GM12878 (cell line): ENCODE data around the gene RFX3. TPM values are rescaled to one million over a fixed set of nuclear protein-coding genes. Genes with fewer than 3 reads are reported as not detected.

Experiments
- ATAC-seq: fragments of 200-7000 bp; cut with Tn5 transposase; 3 replicates; pipeline ENCODE4 v1.9.1; 2020; ENCODE audit warnings: mild to moderate bottlenecking, moderate library complexity
- BruUV-seq: library from RNA; stranded (reverse); fragments of 400-500 nt; replicated peaks from 2 replicates; lab custom pipeline; 2021; lab: Mats Ljungman, UMichigan
- CTCF ChIA-PET: fragments of 300-600 bp; sonication (Branson Sonifier 250); formaldehyde crosslinking; extraction: SDS; loops from one replicate; lab custom pipeline; 2021; ENCODE audit warnings: inconsistent platforms; lab: Yijun Ruan, JAX
- POLR2A ChIA-PET: fragments of 350-600 bp; formaldehyde crosslinking; extraction: SDS; loops from one replicate; lab custom pipeline; 2021; ENCODE audit warnings: inconsistent platforms; lab: Charles Lee
- RAD21 ChIA-PET: fragments of 300-600 bp; sonication (Branson Sonifier 250); formaldehyde crosslinking; loops from one replicate; lab custom pipeline; 2023; ENCODE audit warnings: antibody characterized with exemption; ENCODE audit not compliant: unreplicated experiment; lab: Charles Lee
- SMC1A ChIA-PET: fragments of 300-600 bp; sonication (Branson Sonifier 250); formaldehyde crosslinking; loops from one replicate; lab custom pipeline; 2023; ENCODE audit not compliant: unreplicated experiment, uncharacterized antibody; lab: Charles Lee
- DNase-seq: peaks from one replicate; pipeline ENCODE4 v3.0.0-alpha.2; 2011; ENCODE audit warnings: low read depth, low spot score
- FAIRE-seq: peaks from 3 replicates; lab custom pipeline; 2011; peaks lifted over from hg19 to GRCh38; lab: Jason Lieb, UNC
- H2AFZ ChIP-seq: 2 replicates; pipeline ENCODE4 v1.6.0; 2011; ENCODE audit warnings: low read depth, low read length, control low read depth; ENCODE audit not compliant: control insufficient read depth
- H3K27ac ChIP-seq: 2 replicates; pipeline ENCODE4 v1.5.1; 2011; ENCODE audit warnings: control low read depth; ENCODE audit not compliant: control insufficient read depth, insufficient read depth
- H3K27me3 ChIP-seq, 2 experiments: replicated peaks in 1 of 2; 2 replicates each; pipeline versions ENCODE4 v1.6.0 to v1.6.1; 2011; ENCODE audit warnings: low read length in 1 of 2; ENCODE audit not compliant: control insufficient read depth in 2 of 2, insufficient read depth in 2 of 2
- H3K36me3 ChIP-seq, 2 experiments: 2 replicates each; pipeline ENCODE4 v1.5.1; 2011; ENCODE audit warnings: low read length in 1 of 2; ENCODE audit not compliant: control insufficient read depth in 2 of 2, insufficient read depth in 2 of 2
- H3K4me1 ChIP-seq: 2 replicates; pipeline ENCODE4 v1.6.1; 2011; ENCODE audit warnings: mild to moderate bottlenecking, low read length, moderate library complexity, mixed read lengths; ENCODE audit not compliant: control insufficient read depth, insufficient read depth
- H3K4me2 ChIP-seq: 2 replicates; pipeline ENCODE4 v1.6.0; 2011; ENCODE audit warnings: control low read depth; ENCODE audit not compliant: control insufficient read depth, insufficient read depth
- H3K4me3 ChIP-seq: fragments of 200-600 bp; sonication (generic); 2 replicates; pipeline ENCODE4 v1.5.1; 2016
- H3K79me2 ChIP-seq: 2 replicates; pipeline ENCODE4 v1.6.0; 2011; ENCODE audit warnings: low read length; ENCODE audit not compliant: control insufficient read depth, insufficient read depth
- H3K9ac ChIP-seq: 2 replicates; pipeline ENCODE4 v1.8.0; 2011; ENCODE audit warnings: low read length, control low read depth, mixed read lengths; ENCODE audit not compliant: control insufficient read depth, insufficient read depth
- H3K9me3 ChIP-seq: replicated peaks from 3 replicates; pipeline ENCODE4 v1.5.1; 2011; ENCODE audit warnings: mild to moderate bottlenecking, low read length; ENCODE audit not compliant: control insufficient read depth, insufficient read depth
- H4K20me1 ChIP-seq: 2 replicates; pipeline ENCODE4 v1.6.0; 2011; ENCODE audit not compliant: control insufficient read depth, insufficient read depth
- KLF5 ChIP-seq: fragments of 450-650 bp; IDR thresholded peaks from 2 replicates; pipeline ENCODE4 v1.6.1; 2014; ENCODE audit warnings: mild to moderate bottlenecking; ENCODE audit not compliant: partially characterized antibody
- NFYB ChIP-seq: IDR thresholded peaks from 2 replicates; pipeline ENCODE4 v1.6.1; 2011; ENCODE audit warnings: low read depth, mild to moderate bottlenecking, low read length, improper control_type of control experiment, moderate library complexity; ENCODE audit not compliant: insufficient read depth
- NR2F1 ChIP-seq: fragments of 450-650 bp; conservative IDR thresholded peaks from 2 replicates; pipeline ENCODE4 v1.6.1; 2017; ENCODE audit warnings: mild to moderate bottlenecking
- POLR2A ChIP-seq: IDR thresholded peaks from 2 replicates; pipeline ENCODE4 v1.6.1; 2011; ENCODE audit warnings: low read depth, mild to moderate bottlenecking, low read length
- SREBF2 ChIP-seq: IDR thresholded peaks from 2 replicates; pipeline ENCODE4 v1.6.1; 2012; ENCODE audit warnings: mild to moderate bottlenecking, low read length
- ZNF207 ChIP-seq: fragments of 450-650 bp; IDR thresholded peaks from 2 replicates; pipeline ENCODE4 v1.6.1; 2014; ENCODE audit warnings: antibody characterized with exemption, mild to moderate bottlenecking, borderline replicate concordance
- WGBS: methylation state at CpG from one replicate; pipeline ENCODE4 v1.1.6; 2016; ENCODE audit warnings: low lambda C conversion rate; ENCODE audit not compliant: insufficient replicate concordance, insufficient coverage; ENCODE audit errors: missing lambda C conversion rate; 5-methylcytosine and 5-hydroxymethylcytosine counted together
- in situ Hi-C: fragments of 300-500 bp; cut with MboI; formaldehyde crosslinking; loops from 9 replicates; pipeline ENCODE4 v1.14.3; 2018; ENCODE audit warnings: mixed read lengths
- intact Hi-C: fragments of 100-400 bp; cut with micrococcal nuclease; formaldehyde crosslinking; loops from one replicate; pipeline ENCODE4 v1.14.2; 2022; ENCODE audit not compliant: unreplicated experiment
- polyA plus RNA-seq, 11 experiments: library from polyadenylated mRNA; depleted of rRNA in 4 of 11; unstranded in 6 of 11; stranded (reverse) in 5 of 11; fragments of >200 nt; fragmentation: Nextera tagmentation in 4 of 11; fragmentation: Illumina TruSeq in 1 of 11; extraction: Ambion mirVana in 4 of 11; extraction: Trizol in 1 of 11; gene quantifications; 1 replicate in 1 of 11; 2 replicates in 10 of 11; pipeline versions ENCODE4 v1.2.1 to v1.2.3, GENCODE V29; 2011 to 2016; ENCODE audit warnings: inconsistent platforms in 2 of 11, missing spikeins in 2 of 11, low read depth in 1 of 11
- total RNA-seq, 4 experiments: library from RNA; depleted of rRNA in 3 of 4; stranded (reverse); fragments of >200 nt in 3 of 4; fragmentation: Illumina TruSeq in 1 of 4; extraction: Trizol in 1 of 4; gene quantifications; 2 replicates each; pipeline versions ENCODE4 v1.2.1 to v1.2.3, GENCODE V29; 2013 to 2021
- TF ChIP-seq, protein P1 (sequence below): IDR thresholded peaks from 2 replicates; pipeline ENCODE4 v1.6.1; 2012; ENCODE audit warnings: low read depth, low read length, improper control_type of control experiment
- TF ChIP-seq, protein P2 (sequence below): fragments of 150-350 bp; IDR thresholded peaks from 2 replicates; pipeline ENCODE4 v1.6.1; 2014; ENCODE audit warnings: mild to moderate bottlenecking, low read depth, low read length
- TF ChIP-seq, protein P3 (sequence below): IDR thresholded peaks from 2 replicates; pipeline ENCODE4 v1.6.1; 2012; ENCODE audit warnings: mild to moderate bottlenecking, low read depth, low read length
- TF ChIP-seq, protein P4 (sequence below): IDR thresholded peaks from 2 replicates; pipeline ENCODE4 v1.6.1; 2011; ENCODE audit warnings: borderline replicate concordance, low read depth, mild to moderate bottlenecking, moderate library complexity, low read length; ENCODE audit not compliant: insufficient read depth, poor library complexity, severe bottlenecking
- TF ChIP-seq, protein P5 (sequence below): fragments of 450-650 bp; IDR thresholded peaks from 2 replicates; pipeline ENCODE4 v1.6.1; 2018; ENCODE audit warnings: mild to moderate bottlenecking, low read depth, moderate library complexity; ENCODE audit not compliant: partially characterized antibody
- TF ChIP-seq, protein P6 (sequence below): IDR thresholded peaks from 2 replicates; pipeline ENCODE4 v1.6.1; 2011; ENCODE audit warnings: low read depth, low read length, improper control_type of control experiment, borderline replicate concordance

The RFX3 gene
- total and polyA plus RNA-seq, 10 of the 15 experiments (the other 5 are each of a cell fraction or from before 2014, with no cell fraction given) = 1.2 to 26.4 (median 6.7) TPM

DNA sequence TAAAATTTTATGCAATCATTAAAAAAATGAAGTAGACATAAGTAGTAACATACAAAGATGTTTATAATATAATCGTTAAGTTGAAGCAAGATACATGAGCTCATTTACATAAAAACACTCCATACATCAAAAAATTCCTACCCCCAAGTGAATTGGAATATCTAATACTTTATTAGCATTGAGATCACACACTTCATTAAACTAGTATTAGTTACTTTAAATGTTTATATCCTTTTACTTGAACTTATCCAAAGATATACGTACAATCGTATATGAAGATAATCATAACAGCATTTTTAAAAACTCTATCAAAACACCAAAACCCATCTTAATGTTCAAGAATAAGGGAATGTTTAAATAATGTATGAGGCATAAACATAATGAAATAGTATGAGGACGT is 275.1 kb downstream of the RFX3 start:
- H3K27me3 ChIP-seq = no peaks in the 10 kb centered on the region
- WGBS = 95% methylated on average over 4 of the region's 4 CpGs
- no peaks in the 10 kb centered on the region for H3K79me2 ChIP-seq
- DNase-seq = no peak
- no peak overlapping the region for H3K4me3 ChIP-seq
- CTCF ChIA-PET = interaction anchor here (1.4 to 2.8 kb wide), 2 partner anchors 9 to 191 kb away, joined by 3 to 11 read pairs; no protein-coding TSS in a partner anchor
- POLR2A ChIA-PET = no interaction called here
- ATAC-seq = no peak
- RAD21 ChIA-PET = interaction anchor here (1.7 kb wide), 1 partner anchor 10 kb away, joined by 4 read pairs; no protein-coding TSS in a partner anchor
- FAIRE-seq = no peak
- no peak overlapping the region for H3K27ac ChIP-seq
- SMC1A ChIA-PET = interaction anchor here (2.9 kb wide), 1 partner anchor 191 kb away, joined by 11 read pairs; no protein-coding TSS in a partner anchor
- intact Hi-C loops = no loop called here
- in situ Hi-C loops = no loop called here
- H3K36me3 ChIP-seq = peaks cover 0 to 3% of the 10 kb centered on the region in 2 experiments; a peak in 1 of 4 replicates
- H3K4me1 ChIP-seq = peaks cover under 1% of the 10 kb centered on the region; the same call in 1 of the 2 replicates
- H3K9ac ChIP-seq = no peak overlapping the region
- H2AFZ ChIP-seq = no peak overlapping the region
- H3K9me3 ChIP-seq = no peaks in the 10 kb centered on the region; the same call in 2 of the 3 replicates
- BruUV-seq = no TSS peak
- H3K4me2 ChIP-seq = no peak overlapping the region
- no peaks in the 10 kb centered on the region for H4K20me1 ChIP-seq
- no peak for TF ChIP-seq POLR2A
- TF ChIP-seq, protein P1, sequence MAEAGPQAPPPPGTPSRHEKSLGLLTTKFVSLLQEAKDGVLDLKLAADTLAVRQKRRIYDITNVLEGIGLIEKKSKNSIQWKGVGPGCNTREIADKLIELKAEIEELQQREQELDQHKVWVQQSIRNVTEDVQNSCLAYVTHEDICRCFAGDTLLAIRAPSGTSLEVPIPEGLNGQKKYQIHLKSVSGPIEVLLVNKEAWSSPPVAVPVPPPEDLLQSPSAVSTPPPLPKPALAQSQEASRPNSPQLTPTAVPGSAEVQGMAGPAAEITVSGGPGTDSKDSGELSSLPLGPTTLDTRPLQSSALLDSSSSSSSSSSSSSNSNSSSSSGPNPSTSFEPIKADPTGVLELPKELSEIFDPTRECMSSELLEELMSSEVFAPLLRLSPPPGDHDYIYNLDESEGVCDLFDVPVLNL = no peak
- no peak for TF ChIP-seq NFYB
- TF ChIP-seq, protein P2, sequence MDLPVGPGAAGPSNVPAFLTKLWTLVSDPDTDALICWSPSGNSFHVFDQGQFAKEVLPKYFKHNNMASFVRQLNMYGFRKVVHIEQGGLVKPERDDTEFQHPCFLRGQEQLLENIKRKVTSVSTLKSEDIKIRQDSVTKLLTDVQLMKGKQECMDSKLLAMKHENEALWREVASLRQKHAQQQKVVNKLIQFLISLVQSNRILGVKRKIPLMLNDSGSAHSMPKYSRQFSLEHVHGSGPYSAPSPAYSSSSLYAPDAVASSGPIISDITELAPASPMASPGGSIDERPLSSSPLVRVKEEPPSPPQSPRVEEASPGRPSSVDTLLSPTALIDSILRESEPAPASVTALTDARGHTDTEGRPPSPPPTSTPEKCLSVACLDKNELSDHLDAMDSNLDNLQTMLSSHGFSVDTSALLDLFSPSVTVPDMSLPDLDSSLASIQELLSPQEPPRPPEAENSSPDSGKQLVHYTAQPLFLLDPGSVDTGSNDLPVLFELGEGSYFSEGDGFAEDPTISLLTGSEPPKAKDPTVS = no peak
- TF ChIP-seq NR2F1 = no peak
- TF ChIP-seq, protein P3, sequence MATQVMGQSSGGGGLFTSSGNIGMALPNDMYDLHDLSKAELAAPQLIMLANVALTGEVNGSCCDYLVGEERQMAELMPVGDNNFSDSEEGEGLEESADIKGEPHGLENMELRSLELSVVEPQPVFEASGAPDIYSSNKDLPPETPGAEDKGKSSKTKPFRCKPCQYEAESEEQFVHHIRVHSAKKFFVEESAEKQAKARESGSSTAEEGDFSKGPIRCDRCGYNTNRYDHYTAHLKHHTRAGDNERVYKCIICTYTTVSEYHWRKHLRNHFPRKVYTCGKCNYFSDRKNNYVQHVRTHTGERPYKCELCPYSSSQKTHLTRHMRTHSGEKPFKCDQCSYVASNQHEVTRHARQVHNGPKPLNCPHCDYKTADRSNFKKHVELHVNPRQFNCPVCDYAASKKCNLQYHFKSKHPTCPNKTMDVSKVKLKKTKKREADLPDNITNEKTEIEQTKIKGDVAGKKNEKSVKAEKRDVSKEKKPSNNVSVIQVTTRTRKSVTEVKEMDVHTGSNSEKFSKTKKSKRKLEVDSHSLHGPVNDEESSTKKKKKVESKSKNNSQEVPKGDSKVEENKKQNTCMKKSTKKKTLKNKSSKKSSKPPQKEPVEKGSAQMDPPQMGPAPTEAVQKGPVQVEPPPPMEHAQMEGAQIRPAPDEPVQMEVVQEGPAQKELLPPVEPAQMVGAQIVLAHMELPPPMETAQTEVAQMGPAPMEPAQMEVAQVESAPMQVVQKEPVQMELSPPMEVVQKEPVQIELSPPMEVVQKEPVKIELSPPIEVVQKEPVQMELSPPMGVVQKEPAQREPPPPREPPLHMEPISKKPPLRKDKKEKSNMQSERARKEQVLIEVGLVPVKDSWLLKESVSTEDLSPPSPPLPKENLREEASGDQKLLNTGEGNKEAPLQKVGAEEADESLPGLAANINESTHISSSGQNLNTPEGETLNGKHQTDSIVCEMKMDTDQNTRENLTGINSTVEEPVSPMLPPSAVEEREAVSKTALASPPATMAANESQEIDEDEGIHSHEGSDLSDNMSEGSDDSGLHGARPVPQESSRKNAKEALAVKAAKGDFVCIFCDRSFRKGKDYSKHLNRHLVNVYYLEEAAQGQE = no peak
- TF ChIP-seq, protein P4, sequence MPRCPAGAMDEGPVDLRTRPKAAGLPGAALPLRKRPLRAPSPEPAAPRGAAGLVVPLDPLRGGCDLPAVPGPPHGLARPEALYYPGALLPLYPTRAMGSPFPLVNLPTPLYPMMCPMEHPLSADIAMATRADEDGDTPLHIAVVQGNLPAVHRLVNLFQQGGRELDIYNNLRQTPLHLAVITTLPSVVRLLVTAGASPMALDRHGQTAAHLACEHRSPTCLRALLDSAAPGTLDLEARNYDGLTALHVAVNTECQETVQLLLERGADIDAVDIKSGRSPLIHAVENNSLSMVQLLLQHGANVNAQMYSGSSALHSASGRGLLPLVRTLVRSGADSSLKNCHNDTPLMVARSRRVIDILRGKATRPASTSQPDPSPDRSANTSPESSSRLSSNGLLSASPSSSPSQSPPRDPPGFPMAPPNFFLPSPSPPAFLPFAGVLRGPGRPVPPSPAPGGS = no peak
- TF ChIP-seq, protein P5, sequence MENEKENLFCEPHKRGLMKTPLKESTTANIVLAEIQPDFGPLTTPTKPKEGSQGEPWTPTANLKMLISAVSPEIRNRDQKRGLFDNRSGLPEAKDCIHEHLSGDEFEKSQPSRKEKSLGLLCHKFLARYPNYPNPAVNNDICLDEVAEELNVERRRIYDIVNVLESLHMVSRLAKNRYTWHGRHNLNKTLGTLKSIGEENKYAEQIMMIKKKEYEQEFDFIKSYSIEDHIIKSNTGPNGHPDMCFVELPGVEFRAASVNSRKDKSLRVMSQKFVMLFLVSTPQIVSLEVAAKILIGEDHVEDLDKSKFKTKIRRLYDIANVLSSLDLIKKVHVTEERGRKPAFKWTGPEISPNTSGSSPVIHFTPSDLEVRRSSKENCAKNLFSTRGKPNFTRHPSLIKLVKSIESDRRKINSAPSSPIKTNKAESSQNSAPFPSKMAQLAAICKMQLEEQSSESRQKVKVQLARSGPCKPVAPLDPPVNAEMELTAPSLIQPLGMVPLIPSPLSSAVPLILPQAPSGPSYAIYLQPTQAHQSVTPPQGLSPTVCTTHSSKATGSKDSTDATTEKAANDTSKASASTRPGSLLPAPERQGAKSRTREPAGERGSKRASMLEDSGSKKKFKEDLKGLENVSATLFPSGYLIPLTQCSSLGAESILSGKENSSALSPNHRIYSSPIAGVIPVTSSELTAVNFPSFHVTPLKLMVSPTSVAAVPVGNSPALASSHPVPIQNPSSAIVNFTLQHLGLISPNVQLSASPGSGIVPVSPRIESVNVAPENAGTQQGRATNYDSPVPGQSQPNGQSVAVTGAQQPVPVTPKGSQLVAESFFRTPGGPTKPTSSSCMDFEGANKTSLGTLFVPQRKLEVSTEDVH = no peak
- no peak for TF ChIP-seq KLF5
- TF ChIP-seq SREBF2 = no peak
- TF ChIP-seq, protein P6, sequence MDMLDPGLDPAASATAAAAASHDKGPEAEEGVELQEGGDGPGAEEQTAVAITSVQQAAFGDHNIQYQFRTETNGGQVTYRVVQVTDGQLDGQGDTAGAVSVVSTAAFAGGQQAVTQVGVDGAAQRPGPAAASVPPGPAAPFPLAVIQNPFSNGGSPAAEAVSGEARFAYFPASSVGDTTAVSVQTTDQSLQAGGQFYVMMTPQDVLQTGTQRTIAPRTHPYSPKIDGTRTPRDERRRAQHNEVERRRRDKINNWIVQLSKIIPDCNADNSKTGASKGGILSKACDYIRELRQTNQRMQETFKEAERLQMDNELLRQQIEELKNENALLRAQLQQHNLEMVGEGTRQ = no peak
- TF ChIP-seq ZNF207 = no peak
